ENCODE results near the gene EEFSEC.

The EEFSEC gene

DNA sequence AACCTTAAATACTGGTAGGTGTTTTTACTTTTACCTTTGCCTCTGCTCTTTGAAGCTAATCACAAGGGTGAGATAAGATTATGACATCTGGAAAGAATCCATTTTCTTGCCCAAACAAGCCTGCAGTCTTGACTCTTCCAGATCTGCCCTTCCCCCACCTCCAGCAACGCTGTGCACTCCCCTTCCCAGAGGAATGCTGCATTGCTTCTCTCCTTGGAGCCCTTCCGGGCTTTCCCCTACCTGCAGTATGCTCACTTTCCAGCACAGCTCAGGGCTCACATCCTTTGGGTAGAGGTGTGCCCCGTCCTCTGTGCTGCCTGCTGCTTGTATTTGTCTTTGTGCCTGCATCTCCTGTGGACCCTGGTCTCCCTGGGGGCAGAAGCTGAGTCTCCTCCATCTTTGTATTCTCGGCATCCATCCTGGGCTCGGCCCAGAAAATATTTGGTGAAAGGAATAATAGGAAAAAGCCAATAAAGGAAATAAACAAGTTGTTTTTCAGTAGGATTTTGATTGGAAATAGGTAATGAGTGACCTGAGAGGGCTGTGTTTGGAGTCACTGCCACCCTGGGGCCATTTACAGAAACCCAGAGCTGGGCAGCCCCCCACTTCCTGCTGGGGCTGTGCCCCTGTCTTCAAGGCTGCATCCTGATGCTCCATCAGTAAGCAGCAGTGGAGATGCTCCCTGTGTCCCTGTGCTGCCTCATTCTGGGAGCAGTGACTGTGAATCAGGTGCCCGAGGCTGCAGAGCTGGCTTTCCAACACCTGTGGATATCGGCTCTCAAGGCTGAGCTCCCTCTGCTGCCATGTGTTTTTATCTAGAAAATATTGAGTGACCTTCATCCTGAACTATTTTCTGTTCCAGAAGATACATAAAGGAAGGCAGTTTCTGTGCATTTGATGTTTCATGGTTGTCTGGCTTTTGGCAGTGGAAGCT lies 117.5 kb downstream of the EEFSEC start:
- TF ChIP-seq, protein P1, sequence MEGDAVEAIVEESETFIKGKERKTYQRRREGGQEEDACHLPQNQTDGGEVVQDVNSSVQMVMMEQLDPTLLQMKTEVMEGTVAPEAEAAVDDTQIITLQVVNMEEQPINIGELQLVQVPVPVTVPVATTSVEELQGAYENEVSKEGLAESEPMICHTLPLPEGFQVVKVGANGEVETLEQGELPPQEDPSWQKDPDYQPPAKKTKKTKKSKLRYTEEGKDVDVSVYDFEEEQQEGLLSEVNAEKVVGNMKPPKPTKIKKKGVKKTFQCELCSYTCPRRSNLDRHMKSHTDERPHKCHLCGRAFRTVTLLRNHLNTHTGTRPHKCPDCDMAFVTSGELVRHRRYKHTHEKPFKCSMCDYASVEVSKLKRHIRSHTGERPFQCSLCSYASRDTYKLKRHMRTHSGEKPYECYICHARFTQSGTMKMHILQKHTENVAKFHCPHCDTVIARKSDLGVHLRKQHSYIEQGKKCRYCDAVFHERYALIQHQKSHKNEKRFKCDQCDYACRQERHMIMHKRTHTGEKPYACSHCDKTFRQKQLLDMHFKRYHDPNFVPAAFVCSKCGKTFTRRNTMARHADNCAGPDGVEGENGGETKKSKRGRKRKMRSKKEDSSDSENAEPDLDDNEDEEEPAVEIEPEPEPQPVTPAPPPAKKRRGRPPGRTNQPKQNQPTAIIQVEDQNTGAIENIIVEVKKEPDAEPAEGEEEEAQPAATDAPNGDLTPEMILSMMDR (conservative IDR thresholded peaks at IDR 0.05; ENCODE audit: low read depth, low read length): no peak
- no peak for DNase-seq (ENCODE audit: low read depth)
- no peak overlapping the region for H3K4me3 ChIP-seq (ENCODE audit: low read length)

GRCh38 chr3:128271536-128272332 lies 118.5 kb downstream of the EEFSEC start:
- TF ChIP-seq, protein P1 (conservative IDR thresholded peaks at IDR 0.05; ENCODE audit: low read depth, low read length): no peak
- no peak overlapping the region for H3K4me3 ChIP-seq (ENCODE audit: low read length)
- no peak for DNase-seq (ENCODE audit: low read depth)

DNA sequence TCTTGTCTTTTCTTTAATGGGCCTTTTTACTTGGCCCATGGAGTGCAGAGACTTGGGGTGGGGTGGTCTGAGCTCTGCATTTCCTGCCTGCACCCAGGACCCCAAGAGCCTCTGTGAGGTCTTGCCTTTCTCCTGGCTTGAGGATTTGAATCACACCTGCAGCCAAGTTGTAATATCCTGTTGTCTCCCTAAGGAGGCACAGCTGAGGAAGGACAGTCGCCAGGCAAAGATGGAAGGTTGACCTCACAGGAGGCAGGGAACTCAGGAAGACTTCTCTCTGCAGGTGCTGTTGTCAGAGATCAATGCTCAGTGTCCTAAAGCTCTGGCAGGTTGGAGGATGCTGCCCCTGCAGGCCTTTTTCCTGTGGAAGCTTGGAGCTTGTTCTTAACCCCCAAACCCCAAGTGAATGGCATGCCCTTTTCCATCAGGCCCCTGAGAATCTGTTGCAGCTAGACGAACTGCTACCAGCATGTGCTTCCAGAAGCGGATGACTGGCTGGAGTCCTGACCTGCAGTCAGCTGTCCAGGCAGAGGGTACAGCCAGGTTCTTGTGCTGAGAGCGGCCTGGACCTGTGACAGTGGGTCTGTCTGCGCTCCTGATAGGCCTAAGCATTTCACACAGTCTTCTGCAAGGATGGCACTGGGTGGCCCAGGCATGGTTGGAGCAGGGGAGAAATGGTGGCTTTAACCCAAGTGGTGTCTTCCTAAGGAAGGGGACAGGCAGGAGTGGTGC lies 120.0 kb downstream of the EEFSEC start:
- TF ChIP-seq, protein P1 (conservative IDR thresholded peaks at IDR 0.05; ENCODE audit: low read depth, low read length): no peak
- no peak for DNase-seq (ENCODE audit: low read depth)

DNA sequence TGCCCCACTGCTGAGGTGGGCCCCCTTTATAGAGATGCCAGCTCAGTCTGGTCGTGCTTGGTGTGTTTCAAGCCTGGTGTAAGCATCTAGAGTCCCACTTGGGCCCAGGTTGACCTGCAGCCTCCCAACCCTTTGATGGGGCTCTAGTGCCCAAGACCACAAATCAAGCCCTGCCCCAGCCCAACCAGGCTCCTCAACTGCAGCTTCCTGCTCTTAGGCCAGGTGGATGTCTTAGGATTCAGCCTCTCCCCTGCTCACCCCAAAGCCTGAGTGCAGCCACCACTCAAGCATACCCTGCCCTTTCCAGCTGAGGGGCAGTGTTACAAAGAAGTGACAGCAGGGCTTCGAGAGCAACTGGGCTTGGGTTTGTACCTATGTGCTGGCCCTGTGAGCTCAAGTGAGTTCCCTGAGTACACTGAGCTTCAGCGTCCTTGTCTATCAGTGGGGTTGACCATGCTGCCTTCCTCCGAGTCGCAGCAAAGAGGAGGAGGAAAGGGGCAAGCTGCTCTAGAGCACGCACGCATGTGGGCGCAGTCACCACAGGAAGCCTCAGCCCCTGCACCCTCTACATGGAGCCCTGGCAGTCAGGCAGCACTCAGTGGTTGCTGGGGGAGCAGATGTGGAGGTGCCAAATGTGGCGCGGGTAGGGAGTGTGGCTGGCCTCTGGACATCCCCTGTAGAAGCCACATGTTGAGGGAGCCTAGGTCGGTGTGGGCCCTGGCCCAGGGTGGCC lies 120.7 kb downstream of the EEFSEC start:
- TF ChIP-seq, protein P1 (conservative IDR thresholded peaks at IDR 0.05; ENCODE audit: low read depth, low read length): no peak
- H3K4me3 ChIP-seq (ENCODE audit: low read length): no peak overlapping the region
- DNase-seq (ENCODE audit: low read depth): no peak

More for the DNA sequence above, 120.0 kb downstream of the EEFSEC start:
- no peak overlapping the region for H3K4me3 ChIP-seq (ENCODE audit: low read length)

DNA sequence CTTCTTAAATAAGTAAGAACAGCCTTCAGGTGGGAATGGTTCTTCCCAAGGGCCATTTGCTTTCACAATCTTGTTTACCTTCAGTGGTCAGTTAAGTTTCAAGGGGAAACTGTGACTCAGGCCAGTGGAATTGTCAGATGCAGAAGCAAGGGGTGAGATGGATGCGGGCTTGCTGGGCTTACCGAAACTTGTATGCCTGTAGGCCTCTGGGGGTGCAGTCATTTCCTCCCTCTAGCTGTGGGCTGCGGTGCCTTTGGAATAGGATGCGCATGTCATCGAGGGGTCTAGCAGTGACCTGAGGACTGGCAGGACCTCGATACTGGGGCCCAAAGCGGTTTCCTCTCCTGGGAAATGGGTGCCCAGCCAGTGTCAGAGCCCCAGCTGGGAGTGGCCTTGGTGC lies 121.6 kb downstream of the EEFSEC start:
- no peak overlapping the region for H3K4me3 ChIP-seq (ENCODE audit: low read length)
- TF ChIP-seq, protein P1 (conservative IDR thresholded peaks at IDR 0.05; ENCODE audit: low read depth, low read length): no peak
- DNase-seq (ENCODE audit: low read depth): no peak

Data from retinal pigment epithelial cell (primary cell).